SJCRH30 (cell line): ENCODE data around the gene HSPA12B. TPM values are rescaled to one million over a fixed set of nuclear protein-coding genes. Genes with fewer than 3 reads are reported as not detected.

Experiments used
- DNase-seq, 2 experiments: peaks; one replicate each; pipeline ENCODE4 v3.0.0-alpha.2; 2015 to 2020
- H3K27ac ChIP-seq: fragments of 250-450 bp; sonication (Bioruptor Pico); 2 replicates; pipeline ENCODE4 v1.5.1; 2020; ENCODE audit warnings: mild to moderate bottlenecking, moderate library complexity
- H3K27me3 ChIP-seq: fragments of 250-450 bp; sonication (Bioruptor Pico); 2 replicates; pipeline ENCODE4 v1.5.1; 2020; ENCODE audit warnings: mild to moderate bottlenecking, moderate library complexity
- H3K36me3 ChIP-seq: fragments of 250-450 bp; sonication (Bioruptor Pico); 2 replicates; pipeline ENCODE4 v1.5.1; 2020; ENCODE audit warnings: mild to moderate bottlenecking, moderate library complexity
- H3K4me1 ChIP-seq: fragments of 250-450 bp; sonication (Bioruptor Pico); 2 replicates; pipeline ENCODE4 v1.5.1; 2020; ENCODE audit warnings: mild to moderate bottlenecking, moderate library complexity
- H3K4me3 ChIP-seq: fragments of 250-450 bp; sonication (Bioruptor Pico); 2 replicates; pipeline ENCODE4 v1.5.1; 2020; ENCODE audit warnings: mild to moderate bottlenecking, moderate library complexity
- H3K9me3 ChIP-seq: fragments of 250-450 bp; sonication (Bioruptor Pico); replicated peaks from 2 replicates; pipeline ENCODE4 v1.5.1; 2020; ENCODE audit warnings: mild to moderate bottlenecking, moderate library complexity
- total RNA-seq: library from RNA; depleted of rRNA; stranded (reverse); fragments of >200 nt; shearing (Covaris generic); gene quantifications from 2 replicates; pipeline ENCODE4 v1.2.3, GENCODE V29; 2014; rRNA removed

The HSPA12B gene
- total RNA-seq, 1 experiment from 2014 or later: not detected

- Histone ChIP-seq H3K9me3 (no peaks in the 10 kb centered on the region), H3K4me3 (no peak overlapping the region), H3K27me3 (no peaks in the 10 kb centered on the region), H3K4me1 (peaks cover 29% of the 10 kb centered on the region), H3K27ac (no peak overlapping the region), H3K36me3 (peaks cover 52% of the 10 kb centered on the region)
- no peak for DNase-seq
Observed at GRCh38 chr20:3800256-3800877, 67.9 kb downstream of the HSPA12B start.

GRCh38 chr20:3800878-3801260 is 68.4 kb downstream of the HSPA12B start:
- H3K27me3 ChIP-seq: no peaks in the 10 kb centered on the region
- no peak for DNase-seq
- H3K36me3 ChIP-seq: peaks cover 57% of the 10 kb centered on the region
- H3K4me3 ChIP-seq: no peak overlapping the region
- no peak overlapping the region for H3K27ac ChIP-seq
- peaks cover 26% of the 10 kb centered on the region for H3K4me1 ChIP-seq
- no peaks in the 10 kb centered on the region for H3K9me3 ChIP-seq

GRCh38 chr20:3801299-3801698 is 68.8 kb downstream of the HSPA12B start:
- DNase-seq: no peak
- Histone ChIP-seq H3K27me3 (no peaks in the 10 kb centered on the region), H3K4me3 (no peak overlapping the region), H3K4me1 (peaks cover 31% of the 10 kb centered on the region), H3K9me3 (no peaks in the 10 kb centered on the region), H3K36me3 (peaks cover 61% of the 10 kb centered on the region), H3K27ac (no peak overlapping the region)

GRCh38 chr20:3801846-3802245 is 69.4 kb downstream of the HSPA12B start:
- Histone ChIP-seq H3K36me3 (peaks cover 60% of the 10 kb centered on the region), H3K4me1 (peaks cover 35% of the 10 kb centered on the region)
- no peak for DNase-seq

More at GRCh38 chr20:3801846-3802245, 69.4 kb downstream of the HSPA12B start:
- H3K4me3 ChIP-seq: no peak overlapping the region
- no peaks in the 10 kb centered on the region for H3K9me3 ChIP-seq
- no peaks in the 10 kb centered on the region for H3K27me3 ChIP-seq
- H3K27ac ChIP-seq: no peak overlapping the region

Other genes with a start within 250 kb of the HSPA12B start
- gene GFRA4, start 69.3 kb upstream of the HSPA12B start, total RNA-seq: not detected in 2 replicates
- not detected in 2 replicates for gene ADAM33, start 50.7 kb upstream of the HSPA12B start, total RNA-seq
- 0.02 TPM in 1 of 2 replicates, not detected in the other for gene SIGLEC1, start 20.1 kb upstream of the HSPA12B start, total RNA-seq
- gene ADISSP, start 35.1 kb downstream of the HSPA12B start, total RNA-seq: 44.9 and 51.3 TPM in 2 replicates
- 0.08 and 0.16 TPM in 2 replicates for gene SPEF1, start 48.8 kb downstream of the HSPA12B start, total RNA-seq
- 34.6 and 36.7 TPM in 2 replicates for gene CENPB, start 54.1 kb downstream of the HSPA12B start, total RNA-seq
- gene CDC25B, start 63.6 kb downstream of the HSPA12B start, total RNA-seq: 75.1 and 78.8 TPM in 2 replicates
- 8.9 and 9.4 TPM in 2 replicates for gene AP5S1, start 87.9 kb downstream of the HSPA12B start, total RNA-seq
- 26.4 and 28.9 TPM in 2 replicates for gene MAVS, start 114.1 kb downstream of the HSPA12B start, total RNA-seq
- gene PANK2, start 156.7 kb downstream of the HSPA12B start, total RNA-seq: 48.0 and 57.9 TPM in 2 replicates